HepG2 (cell line): ENCODE measurements around the gene GRIN2D. TPM values are rescaled to one million over a fixed set of nuclear protein-coding genes. Genes with fewer than 3 reads are reported as not detected.

Source experiments
- ATAC-seq: fragments of 200-7000 bp; cut with Tn5 transposase; 3 replicates; pipeline ENCODE4 v1.9.1; 2020; ENCODE audit warnings: mild to moderate bottlenecking, moderate library complexity
- BruUV-seq: library from RNA; stranded (reverse); fragments of 400-500 nt; replicated peaks from 2 replicates; lab custom pipeline; 2021; lab: Mats Ljungman, UMichigan
- CTCF ChIA-PET: fragments of 300-600 bp; formaldehyde crosslinking; extraction: SDS; loops from one replicate; lab custom pipeline; 2021; ENCODE audit warnings: low total read pairs, inconsistent platforms, low intra/inter-chr PET ratio; lab: Yijun Ruan, JAX
- POLR2A ChIA-PET: fragments of 350-600 bp; sonication (Branson Sonifier 250); formaldehyde crosslinking; loops from one replicate; lab custom pipeline; 2020; ENCODE audit warnings: antibody characterized with exemption, inconsistent platforms; lab: Yijun Ruan, JAX
- DNase-seq: peaks from one replicate; pipeline ENCODE4 v3.0.0-alpha.2; 2015; ENCODE audit warnings: low spot score
- FAIRE-seq: peaks from 3 replicates; lab custom pipeline; 2011; peaks lifted over from hg19 to GRCh38; lab: Jason Lieb, UNC
- H2AFZ ChIP-seq: one replicate; pipeline ENCODE4 v1.6.1; 2011; ENCODE audit warnings: low read length, inconsistent platforms
- H3K27ac ChIP-seq: fragments of 300-600 bp; 3 replicates; pipeline ENCODE4 v1.8.0; 2011; ENCODE audit warnings: mixed run types, mild to moderate bottlenecking, mixed read lengths, low read length, inconsistent platforms; ENCODE audit not compliant: insufficient read depth; ENCODE audit errors: extremely low read length
- H3K27me3 ChIP-seq, 2 experiments: fragments of 200-600 bp in 1 of 2; 2 replicates in 1 of 2; 3 replicates in 1 of 2; pipeline versions ENCODE4 v1.6.0 to v1.8.0; 2011; ENCODE audit warnings: low read length in 2 of 2, mild to moderate bottlenecking in 2 of 2, moderate library complexity in 2 of 2, inconsistent platforms in 1 of 2; ENCODE audit not compliant: insufficient read depth in 2 of 2, control insufficient read depth in 1 of 2
- H3K36me3 ChIP-seq, 2 experiments: fragments of 200-600 bp in 1 of 2; replicated peaks in 1 of 2; 2 replicates in 1 of 2; 3 replicates in 1 of 2; pipeline versions ENCODE4 v1.5.1 to v1.8.0; 2011; ENCODE audit warnings: low read length in 2 of 2, inconsistent platforms in 1 of 2; ENCODE audit not compliant: insufficient read depth in 2 of 2, control insufficient read depth in 1 of 2
- H3K4me1 ChIP-seq: 2 replicates; pipeline ENCODE4 v1.5.1; 2012; ENCODE audit warnings: low read length, inconsistent platforms; ENCODE audit not compliant: insufficient read depth
- H3K4me2 ChIP-seq: 2 replicates; pipeline ENCODE4 v1.6.0; 2011; ENCODE audit warnings: low read depth, low read length, inconsistent platforms
- H3K4me3 ChIP-seq, 3 experiments: fragments of 200-600 bp in 1 of 3; sonication (generic), shearing (Covaris generic) in 1 of 3; replicated peaks in 1 of 3; 2 replicates each; pipeline ENCODE4 v1.5.1; 2011 to 2016; ENCODE audit warnings: low read length in 3 of 3, inconsistent platforms in 2 of 3, low read depth in 2 of 3, mild to moderate bottlenecking in 2 of 3, control low read depth in 1 of 3, mixed read lengths in 1 of 3; ENCODE audit not compliant: insufficient read depth in 1 of 3
- H3K79me2 ChIP-seq: one replicate; pipeline ENCODE4 v1.6.1; 2011; ENCODE audit warnings: low read length, inconsistent platforms; ENCODE audit not compliant: insufficient read depth
- H3K9ac ChIP-seq: 2 replicates; pipeline ENCODE4 v1.6.0; 2011; ENCODE audit warnings: mild to moderate bottlenecking, low read depth, low read length, inconsistent platforms; ENCODE audit not compliant: insufficient read depth
- H3K9me3 ChIP-seq: 2 replicates; pipeline ENCODE4 v1.5.1; 2012; ENCODE audit warnings: mild to moderate bottlenecking, low read length
- H4K20me1 ChIP-seq: 2 replicates; pipeline ENCODE4 v1.6.0; 2011; ENCODE audit warnings: inconsistent platforms, mild to moderate bottlenecking, low read length, moderate library complexity; ENCODE audit not compliant: insufficient read depth
- AGO2 ChIP-seq: fragments of 200-400 bp; formaldehyde crosslinking; optimal IDR thresholded peaks from 2 replicates; pipeline ENCODE3; 2017; ENCODE audit warnings: mild to moderate bottlenecking, low read depth, low read length, moderate library complexity
- ARID2 ChIP-seq: sonication (generic); formaldehyde crosslinking; IDR thresholded peaks from 2 replicates; pipeline ENCODE4 v1.8.1; 2022; ENCODE audit warnings: mild to moderate bottlenecking, missing genetic modification reagents, borderline replicate concordance
- DPF2 ChIP-seq: sonication (generic); formaldehyde crosslinking; IDR thresholded peaks from 2 replicates; pipeline ENCODE4 v1.4.0; 2020; ENCODE audit warnings: mild to moderate bottlenecking, low read depth, missing genetic modification reagents, borderline replicate concordance
- EEA1 ChIP-seq: sonication (generic); formaldehyde crosslinking; IDR thresholded peaks from 2 replicates; pipeline ENCODE4 v1.5.1; 2020; ENCODE audit warnings: mild to moderate bottlenecking, missing genetic modification reagents, borderline replicate concordance
- ELF1 ChIP-seq: sonication (generic); formaldehyde crosslinking; IDR thresholded peaks from 2 replicates; pipeline ENCODE4 v1.4.0; 2020; ENCODE audit warnings: missing genetic modification reagents
- ETV5 ChIP-seq: IDR thresholded peaks from 2 replicates; pipeline ENCODE4 v1.6.1; 2018; ENCODE audit warnings: missing biosample characterization, missing genetic modification reagents, inconsistent platforms, borderline replicate concordance
- FOXO1 ChIP-seq: sonication (generic); formaldehyde crosslinking; IDR thresholded peaks from 2 replicates; pipeline ENCODE4 v1.4.0; 2020; ENCODE audit warnings: missing genetic modification reagents
- HCFC1 ChIP-seq: fragments of 150-350 bp; IDR thresholded peaks from 2 replicates; pipeline ENCODE4 v1.6.1; 2014; ENCODE audit warnings: low read depth, low read length
- NBN ChIP-seq: fragments of 450-650 bp; conservative IDR thresholded peaks from 2 replicates; pipeline ENCODE4 v1.6.1; 2017
- RAD21 ChIP-seq: fragments of 450-650 bp; formaldehyde crosslinking; IDR thresholded peaks from 2 replicates; pipeline ENCODE4 v1.5.0; 2020; ENCODE audit warnings: mild to moderate bottlenecking
- RFXANK ChIP-seq: IDR thresholded peaks from 2 replicates; pipeline ENCODE4 v1.6.1; 2016
- SMAD9 ChIP-seq: sonication (generic); formaldehyde crosslinking; IDR thresholded peaks from 2 replicates; pipeline ENCODE4 v1.5.1; 2020; ENCODE audit warnings: mild to moderate bottlenecking, missing genetic modification reagents
- TEF ChIP-seq: sonication (generic); formaldehyde crosslinking; IDR thresholded peaks from 2 replicates; pipeline ENCODE4 v1.5.0; 2020; ENCODE audit warnings: missing genetic modification reagents
- THAP11 ChIP-seq: IDR thresholded peaks from 2 replicates; pipeline ENCODE4 v1.6.1; 2016; ENCODE audit warnings: missing biosample characterization, missing genetic modification reagents
- USF2 ChIP-seq, 2 experiments: sonication (generic) in 1 of 2; formaldehyde crosslinking in 1 of 2; IDR thresholded peaks; 2 replicates each; pipeline versions ENCODE4 v1.5.1 to v1.6.1; 2011 to 2020; ENCODE audit warnings: borderline replicate concordance in 1 of 2, low read depth in 1 of 2, low read length in 1 of 2, mild to moderate bottlenecking in 1 of 2, missing genetic modification reagents in 1 of 2, moderate library complexity in 1 of 2
- ZFY ChIP-seq: sonication (generic); formaldehyde crosslinking; IDR thresholded peaks from 2 replicates; pipeline ENCODE4 v1.4.0; 2020; ENCODE audit warnings: missing genetic modification reagents
- ZKSCAN5 ChIP-seq: sonication (generic); formaldehyde crosslinking; IDR thresholded peaks from 2 replicates; pipeline ENCODE4 v1.5.1; 2020; ENCODE audit warnings: mild to moderate bottlenecking, missing genetic modification reagents
- ZMYM3 ChIP-seq: sonication (generic); formaldehyde crosslinking; IDR thresholded peaks from 2 replicates; pipeline ENCODE4 v1.5.1; 2020; ENCODE audit warnings: mild to moderate bottlenecking, missing genetic modification reagents
- ZNF12 ChIP-seq: sonication (generic); formaldehyde crosslinking; IDR thresholded peaks from 2 replicates; pipeline ENCODE4 v1.5.0; 2020; ENCODE audit warnings: missing genetic modification reagents
- ZNF274 ChIP-seq: sonication (generic); formaldehyde crosslinking; IDR thresholded peaks from 2 replicates; pipeline ENCODE4 v1.5.1; 2020; ENCODE audit warnings: mild to moderate bottlenecking, missing genetic modification reagents
- ZNF547 ChIP-seq: sonication (generic); formaldehyde crosslinking; IDR thresholded peaks from 2 replicates; pipeline ENCODE4 v1.5.1; 2020; ENCODE audit warnings: mild to moderate bottlenecking, missing genetic modification reagents
- ZNF761 ChIP-seq: sonication (generic); formaldehyde crosslinking; conservative IDR thresholded peaks from 2 replicates; pipeline ENCODE4 v1.4.0; 2020; ENCODE audit warnings: mild to moderate bottlenecking, missing genetic modification reagents
- ZNF878 ChIP-seq: sonication (generic); formaldehyde crosslinking; IDR thresholded peaks from 2 replicates; pipeline ENCODE4 v1.8.1; 2023; ENCODE audit warnings: mild to moderate bottlenecking, missing genetic modification reagents, moderate library complexity
- ZSCAN12 ChIP-seq: sonication (generic); formaldehyde crosslinking; IDR thresholded peaks from 2 replicates; pipeline ENCODE4 v1.9.0; 2021; ENCODE audit warnings: mild to moderate bottlenecking, missing genetic modification reagents
- ZSCAN22 ChIP-seq: sonication (generic); formaldehyde crosslinking; IDR thresholded peaks from 2 replicates; pipeline ENCODE4 v1.4.0; 2020; ENCODE audit warnings: mild to moderate bottlenecking, missing genetic modification reagents
- WGBS: methylation state at CpG from one replicate; pipeline ENCODE4 v1.1.6; 2017; ENCODE audit warnings: low lambda C conversion rate; 5-methylcytosine and 5-hydroxymethylcytosine counted together
- in situ Hi-C: cut with HindIII; loops from 2 replicates; pipeline ENCODE4 v1.10.0; 2017; ENCODE audit warnings: low pct_unique_long_range_greater_than_20kb; ENCODE audit not compliant: extremely low pct_ligation_motif_present
- intact Hi-C: fragments of 100-400 bp; cut with micrococcal nuclease; formaldehyde crosslinking; loops from one replicate; pipeline ENCODE4 v1.10.0; 2022; ENCODE audit not compliant: unreplicated experiment
- polyA plus RNA-seq, 8 experiments: library from polyadenylated mRNA; depleted of rRNA in 3 of 8; stranded (reverse) in 7 of 8; unstranded in 1 of 8; fragments of >200 nt; fragmentation: Illumina TruSeq in 4 of 8; extraction: Trizol in 4 of 8; gene quantifications; 2 replicates each; pipeline versions ENCODE4 v1.2.1 to v1.2.3, GENCODE V29; 2011 to 2016; ENCODE audit warnings: low read depth in 4 of 8, missing spikeins in 1 of 8, mixed read lengths in 1 of 8; ENCODE audit not compliant: insufficient read depth in 1 of 8
- total RNA-seq, 5 experiments: library from RNA; depleted of rRNA; stranded (reverse); fragments of >200 nt; fragmentation: Illumina TruSeq; extraction: Trizol; gene quantifications; 2 replicates each; pipeline ENCODE4 v1.2.3, GENCODE V29; 2016; ENCODE audit warnings: low read depth in 1 of 5

Gene GRIN2D
- total and polyA plus RNA-seq, 2 of the 13 experiments (the other 11 are each of a cell fraction or from before 2014, with no cell fraction given) = 0.02 to 0.13 TPM

DNA sequence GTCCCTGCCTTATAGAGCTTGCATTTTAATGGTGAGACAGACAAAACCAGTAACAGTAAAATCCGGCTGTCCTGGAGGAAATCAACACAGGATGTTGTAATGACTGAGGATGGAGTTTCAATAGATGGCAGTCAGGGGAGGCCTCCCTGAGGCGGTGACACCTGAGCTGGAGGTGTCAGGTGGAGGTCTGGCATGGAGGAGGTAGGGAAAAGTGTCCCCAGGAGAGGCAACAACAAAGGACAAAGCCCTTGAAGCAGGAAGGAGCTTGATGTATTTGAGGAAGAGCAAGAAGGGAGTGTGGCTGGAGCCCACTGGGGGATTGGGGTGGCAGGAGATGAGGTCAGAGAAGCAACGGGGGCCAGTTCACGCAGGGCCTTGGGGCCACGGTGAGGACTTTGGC lies 7.8 kb downstream of the GRIN2D start (continued):
- TF ChIP-seq TEF (no peak), USF2 (IDR thresholded peaks at IDR 0.05; ENCODE audit: low read depth, low read length) (no peak), USF2 (CRISPR knock-in tag; IDR thresholded peaks at IDR 0.05; ENCODE audit: borderline replicate concordance) (no peak), ZMYM3 (CRISPR knock-in tag) (no peak), ZNF761 (CRISPR knock-in tag) (no peak), NBN (no peak)

DNA sequence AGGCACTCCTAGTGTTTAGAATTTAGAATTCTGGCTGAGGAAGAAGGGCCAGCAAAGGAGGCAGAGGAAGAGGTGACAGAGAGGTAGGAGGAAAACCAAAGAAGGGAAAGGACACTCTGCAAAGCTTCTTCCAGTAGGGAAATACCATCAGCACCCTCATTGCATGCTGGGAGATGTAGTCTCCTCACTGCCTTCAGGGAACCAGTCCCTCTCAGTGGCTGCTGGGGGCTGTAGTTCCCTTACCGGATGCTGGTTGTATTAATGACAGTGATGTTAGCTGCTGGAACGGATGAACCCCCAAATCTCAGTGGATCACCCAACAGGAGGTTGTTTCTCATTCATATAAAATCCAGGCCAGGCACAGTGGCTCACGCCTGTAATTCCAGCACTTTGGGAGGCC lies 10.1 kb downstream of the GRIN2D start:
- FAIRE-seq (peak; percentile 87), DNase-seq (peak; percentile 62), ATAC-seq (peak; percentile 64)
- CTCF ChIA-PET = no interaction called here
- Histone ChIP-seq H3K9ac (no peak overlapping the region), H2AFZ (peak overlapping the region; percentile 83), H3K27me3 (peaks cover 0 to 3% of the 10 kb centered on the region in 2 experiments; a peak in 1 of 5 replicates), H4K20me1 (no peaks in the 10 kb centered on the region), H3K4me2 (peak overlapping the region; percentile 36; the same call in 1 of the 2 replicates), H3K27ac (no peak overlapping the region), H3K36me3 (no peaks in the 10 kb centered on the region), H3K4me3 (no peak overlapping the region), H3K9me3 (no peaks in the 10 kb centered on the region), H3K79me2 (no peaks in the 10 kb centered on the region), H3K4me1 (peaks cover 17% of the 10 kb centered on the region)
- BruUV-seq = no TSS peak
- 58% methylated on average over 2 of the region's 3 CpGs for WGBS
- in situ Hi-C loops (no loop called here), intact Hi-C loops (no loop called here)
- POLR2A ChIA-PET = interaction anchor here (0.7 to 1.2 kb wide), 3 partner anchors 11 to 12 kb away, joined by 3 to 5 read pairs (median 4); partner anchors contain the start of gene KDELR1
- TF ChIP-seq ETV5 (CRISPR knock-in tag) (0 out of 2 replicates have a peak, but pooled peaks have one; percentile 16), EEA1 (CRISPR knock-in tag) (no peak), ZSCAN22 (no peak), ZKSCAN5 (CRISPR knock-in tag) (no peak), ZSCAN12 (CRISPR knock-in tag) (no peak), SMAD9 (CRISPR knock-in tag) (no peak), FOXO1 (CRISPR knock-in tag) (no peak), ARID2 (CRISPR knock-in tag) (no peak), HCFC1 (peak; percentile 90), ZNF274 (CRISPR knock-in tag) (no peak), ZNF547 (CRISPR knock-in tag) (no peak), ZFY (peak; percentile 62), ZNF12 (CRISPR knock-in tag) (no peak), AGO2 (no peak), RFXANK (CRISPR knock-in tag) (no peak), DPF2 (no peak), ZNF878 (CRISPR knock-in tag) (no peak), ELF1 (CRISPR knock-in tag) (peak; percentile 79), THAP11 (CRISPR knock-in tag) (peak; percentile 99), RAD21 (no peak)
